Measurements from ENCODE around the gene ULBP2. TPM values are rescaled to one million over a fixed set of nuclear protein-coding genes. Genes with fewer than 3 reads are reported as not detected.
"Not testable (repeated sequence)": the region's sequence is repeated elsewhere in the genome, so short reads cannot be mapped to it uniquely, and the experiment has no call there.

The ULBP2 gene
- total RNA-seq, 1 experiment from 2014 or later, result not detected

- H3K4me3 ChIP-seq (ENCODE audit: insufficient read depth, low read depth, low read length); H3K36me3 ChIP-seq (replicated peaks; ENCODE audit: control insufficient read depth, insufficient read depth, low read length); DNase-seq: not testable (repeated sequence)
- H3K27me3 ChIP-seq (ENCODE audit: control insufficient read depth, insufficient read depth, low read length), result peaks cover 59% of the 10 kb centered on the region
Observed at GRCh38 chr6:149945276-149945675, 3.5 kb downstream of the ULBP2 start.

- peaks cover 51% of the 10 kb centered on the region for H3K27me3 ChIP-seq (ENCODE audit: control insufficient read depth, insufficient read depth, low read length)
Observed at GRCh38 chr6:149946631-149947030, 4.8 kb downstream of the ULBP2 start.

GRCh38 chr6:149947533-149947932, 5.7 kb downstream of the ULBP2 start:
- peaks cover 46% of the 10 kb centered on the region for H3K27me3 ChIP-seq (ENCODE audit: control insufficient read depth, insufficient read depth, low read length)
- not testable (repeated sequence) for H3K4me3 ChIP-seq (ENCODE audit: insufficient read depth, low read depth, low read length); H3K36me3 ChIP-seq (replicated peaks; ENCODE audit: control insufficient read depth, insufficient read depth, low read length); DNase-seq

More at GRCh38 chr6:149946631-149947030, 4.8 kb downstream of the ULBP2 start:
- H3K4me3 ChIP-seq (ENCODE audit: insufficient read depth, low read depth, low read length); H3K36me3 ChIP-seq (replicated peaks; ENCODE audit: control insufficient read depth, insufficient read depth, low read length); DNase-seq: not testable (repeated sequence)

- peaks cover 45% of the 10 kb centered on the region for H3K27me3 ChIP-seq (ENCODE audit: control insufficient read depth, insufficient read depth, low read length)
- no peak overlapping the region for H3K4me3 ChIP-seq (ENCODE audit: insufficient read depth, low read depth, low read length)
- no peak for DNase-seq
- no peaks in the 10 kb centered on the region for H3K36me3 ChIP-seq (replicated peaks; ENCODE audit: control insufficient read depth, insufficient read depth, low read length)
Observed at GRCh38 chr6:149948011-149948410, 6.2 kb downstream of the ULBP2 start.

- peaks cover 43% of the 10 kb centered on the region for H3K27me3 ChIP-seq (ENCODE audit: control insufficient read depth, insufficient read depth, low read length)
- H3K36me3 ChIP-seq (replicated peaks; ENCODE audit: control insufficient read depth, insufficient read depth, low read length), result no peaks in the 10 kb centered on the region
- DNase-seq, result no peak
- H3K4me3 ChIP-seq (ENCODE audit: insufficient read depth, low read depth, low read length), result no peak overlapping the region
Observed at GRCh38 chr6:149948616-149949015, 6.8 kb downstream of the ULBP2 start.

- no peak overlapping the region for H3K4me3 ChIP-seq (ENCODE audit: insufficient read depth, low read depth, low read length)
- no peak for DNase-seq
- no peaks in the 10 kb centered on the region for H3K36me3 ChIP-seq (replicated peaks; ENCODE audit: control insufficient read depth, insufficient read depth, low read length)
- H3K27me3 ChIP-seq (ENCODE audit: control insufficient read depth, insufficient read depth, low read length), result peaks cover 49% of the 10 kb centered on the region
Observed at GRCh38 chr6:149950423-149950822, 8.6 kb downstream of the ULBP2 start.

- no peak for DNase-seq
- peaks cover 56% of the 10 kb centered on the region for H3K27me3 ChIP-seq (ENCODE audit: control insufficient read depth, insufficient read depth, low read length)
- no peak overlapping the region for H3K4me3 ChIP-seq (ENCODE audit: insufficient read depth, low read depth, low read length)
- no peaks in the 10 kb centered on the region for H3K36me3 ChIP-seq (replicated peaks; ENCODE audit: control insufficient read depth, insufficient read depth, low read length)
Observed at GRCh38 chr6:149951096-149951495, 9.3 kb downstream of the ULBP2 start.

- Histone ChIP-seq H3K27me3 (ENCODE audit: control insufficient read depth, insufficient read depth, low read length) (peaks cover 56% of the 10 kb centered on the region), H3K4me3 (ENCODE audit: insufficient read depth, low read depth, low read length) (no peak overlapping the region), H3K36me3 (replicated peaks; ENCODE audit: control insufficient read depth, insufficient read depth, low read length) (no peaks in the 10 kb centered on the region)
- DNase-seq, result no peak
Observed at GRCh38 chr6:149951626-149952025, 9.8 kb downstream of the ULBP2 start.

- not testable (repeated sequence) for H3K4me3 ChIP-seq (ENCODE audit: insufficient read depth, low read depth, low read length); H3K36me3 ChIP-seq (replicated peaks; ENCODE audit: control insufficient read depth, insufficient read depth, low read length); DNase-seq
- peaks cover 61% of the 10 kb centered on the region for H3K27me3 ChIP-seq (ENCODE audit: control insufficient read depth, insufficient read depth, low read length)
Observed at GRCh38 chr6:149953390-149953789, 11.6 kb downstream of the ULBP2 start.

GRCh38 chr6:149953934-149954327, 12.1 kb downstream of the ULBP2 start:
- not testable (repeated sequence) for H3K36me3 ChIP-seq (replicated peaks; ENCODE audit: control insufficient read depth, insufficient read depth, low read length); H3K4me3 ChIP-seq (ENCODE audit: insufficient read depth, low read depth, low read length); DNase-seq
- H3K27me3 ChIP-seq (ENCODE audit: control insufficient read depth, insufficient read depth, low read length), result peaks cover 60% of the 10 kb centered on the region

GRCh38 chr6:149954328-149954983, 12.6 kb downstream of the ULBP2 start:
- not testable (repeated sequence) for H3K36me3 ChIP-seq (replicated peaks; ENCODE audit: control insufficient read depth, insufficient read depth, low read length); DNase-seq; H3K4me3 ChIP-seq (ENCODE audit: insufficient read depth, low read depth, low read length)
- peaks cover 59% of the 10 kb centered on the region for H3K27me3 ChIP-seq (ENCODE audit: control insufficient read depth, insufficient read depth, low read length)

- not testable (repeated sequence) for DNase-seq; H3K36me3 ChIP-seq (replicated peaks; ENCODE audit: control insufficient read depth, insufficient read depth, low read length); H3K4me3 ChIP-seq (ENCODE audit: insufficient read depth, low read depth, low read length)
- H3K27me3 ChIP-seq (ENCODE audit: control insufficient read depth, insufficient read depth, low read length), result peaks cover 58% of the 10 kb centered on the region
Observed at GRCh38 chr6:149954984-149955653, 13.3 kb downstream of the ULBP2 start.

GRCh38 chr6:149955654-149956317, 14.0 kb downstream of the ULBP2 start:
- not testable (repeated sequence) for H3K4me3 ChIP-seq (ENCODE audit: insufficient read depth, low read depth, low read length); H3K36me3 ChIP-seq (replicated peaks; ENCODE audit: control insufficient read depth, insufficient read depth, low read length); DNase-seq
- H3K27me3 ChIP-seq (ENCODE audit: control insufficient read depth, insufficient read depth, low read length), result peaks cover 59% of the 10 kb centered on the region

- DNase-seq; H3K4me3 ChIP-seq (ENCODE audit: insufficient read depth, low read depth, low read length); H3K36me3 ChIP-seq (replicated peaks; ENCODE audit: control insufficient read depth, insufficient read depth, low read length): not testable (repeated sequence)
- H3K27me3 ChIP-seq (ENCODE audit: control insufficient read depth, insufficient read depth, low read length), result peaks cover 62% of the 10 kb centered on the region
Observed at GRCh38 chr6:149958124-149958523, 16.3 kb downstream of the ULBP2 start.

GRCh38 chr6:149959806-149960205, 18.0 kb downstream of the ULBP2 start:
- H3K4me3 ChIP-seq (ENCODE audit: insufficient read depth, low read depth, low read length); H3K36me3 ChIP-seq (replicated peaks; ENCODE audit: control insufficient read depth, insufficient read depth, low read length); DNase-seq: not testable (repeated sequence)
- peaks cover 62% of the 10 kb centered on the region for H3K27me3 ChIP-seq (ENCODE audit: control insufficient read depth, insufficient read depth, low read length)
